H1 (cell line): Measurements from ENCODE around the gene CAPZA2. TPM values are rescaled to one million over a fixed set of nuclear protein-coding genes. Genes with fewer than 3 reads are reported as not detected.

Source experiments
- BACH1 ChIP-seq: IDR thresholded peaks from 2 replicates; pipeline ENCODE4 v1.6.1; 2012; ENCODE audit warnings: low read length, improper control_type of control experiment
- BCL11A ChIP-seq, 2 experiments: IDR thresholded peaks; one replicate each; pipeline ENCODE4 v1.6.1; 2011; ENCODE audit warnings: low read depth in 2 of 2, low read length in 2 of 2, mild to moderate bottlenecking in 2 of 2
- CHD1 ChIP-seq: IDR thresholded peaks from 2 replicates; pipeline ENCODE4 v1.6.1; 2012; ENCODE audit warnings: low read depth, low read length, improper control_type of control experiment
- TEAD4 ChIP-seq: IDR thresholded peaks from 2 replicates; pipeline ENCODE4 v1.6.1; 2012; ENCODE audit warnings: low read depth, low read length, inconsistent platforms, mixed read lengths
- polyA plus RNA-seq, 7 experiments: library from polyadenylated mRNA; depleted of rRNA in 3 of 7; stranded (reverse) in 5 of 7; unstranded in 2 of 7; fragments of >200 nt in 5 of 7; fragments of 200-250 nt in 2 of 7; gene quantifications; 1 replicate in 5 of 7; 2 replicates in 1 of 7; 4 replicates in 1 of 7; pipeline versions ENCODE4 v1.2.1 to v1.2.3, GENCODE V29; 2011 to 2013; ENCODE audit warnings: missing spikeins in 2 of 7, mixed read lengths in 2 of 7
- total RNA-seq: library from RNA; stranded (reverse); fragmentation: NEBNext Ultra II Directional; extraction: Animal tissue kit (Norgen Biotek cat#: 25700); gene quantifications from 2 replicates; pipeline ENCODE4 v1.2.1, GENCODE V29; 2021

CAPZA2 gene
- total and polyA plus RNA-seq, 2 of the 8 experiments (the other 6 are each of a cell fraction or from before 2014, with no cell fraction given): 33.2 to 145 TPM

DNA sequence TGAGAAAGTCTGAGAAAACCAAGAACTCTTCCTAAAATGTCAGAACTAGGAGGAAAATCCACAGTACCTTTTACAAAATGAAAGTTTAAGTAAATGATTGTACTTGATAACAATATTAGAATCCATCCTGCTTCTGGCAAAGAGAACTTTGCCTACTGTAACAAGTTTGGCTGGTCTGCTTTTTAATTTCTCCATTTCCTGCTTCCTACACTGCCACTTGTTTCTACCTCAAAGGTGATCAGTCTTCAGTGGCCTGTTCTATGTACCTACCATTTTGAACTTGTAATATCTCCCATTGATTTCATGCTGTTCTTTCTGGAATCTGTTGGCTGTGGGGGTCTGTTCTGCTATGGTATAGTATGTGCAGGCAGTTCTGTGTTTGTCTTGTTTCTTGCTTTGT is 32.9 kb upstream of the CAPZA2 start (continued):
- TF ChIP-seq BACH1 (no peak), BCL11A (IDR thresholded peaks at IDR 0.05; ENCODE audit: low read depth in 2 of 2, low read length in 2 of 2) (no peak), TEAD4 (no peak), CHD1 (no peak)
